ENCODE data around the gene ZDHHC14. TPM values are rescaled to one million over a fixed set of nuclear protein-coding genes. Genes with fewer than 3 reads are reported as not detected.
A peak's percentile ranks its signal among the peaks of the same experiment; 100 is the strongest.

ZDHHC14 gene
- total RNA-seq, 1 donor, result 7.9 TPM

DNA sequence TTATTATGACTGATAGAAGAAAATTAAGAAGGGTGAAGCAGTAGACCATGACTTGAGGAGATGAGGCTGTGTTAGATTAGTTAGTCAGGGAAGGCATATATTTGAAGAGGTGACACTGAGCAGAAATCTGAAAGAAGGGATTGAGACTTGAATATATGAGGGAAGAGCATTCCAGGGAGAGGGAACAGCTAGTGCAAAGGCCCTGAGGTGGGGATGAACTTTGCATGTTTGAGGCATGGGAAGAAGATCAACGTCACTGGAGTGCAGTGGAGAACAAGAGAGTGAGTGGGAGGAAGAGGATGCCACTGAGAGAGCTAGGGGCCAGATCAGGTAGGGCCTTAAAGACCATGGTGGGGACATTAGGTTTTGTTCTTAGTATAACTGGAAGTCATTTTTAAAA, 119.0 kb downstream of the ZDHHC14 start:
- TF ChIP-seq, protein P1, sequence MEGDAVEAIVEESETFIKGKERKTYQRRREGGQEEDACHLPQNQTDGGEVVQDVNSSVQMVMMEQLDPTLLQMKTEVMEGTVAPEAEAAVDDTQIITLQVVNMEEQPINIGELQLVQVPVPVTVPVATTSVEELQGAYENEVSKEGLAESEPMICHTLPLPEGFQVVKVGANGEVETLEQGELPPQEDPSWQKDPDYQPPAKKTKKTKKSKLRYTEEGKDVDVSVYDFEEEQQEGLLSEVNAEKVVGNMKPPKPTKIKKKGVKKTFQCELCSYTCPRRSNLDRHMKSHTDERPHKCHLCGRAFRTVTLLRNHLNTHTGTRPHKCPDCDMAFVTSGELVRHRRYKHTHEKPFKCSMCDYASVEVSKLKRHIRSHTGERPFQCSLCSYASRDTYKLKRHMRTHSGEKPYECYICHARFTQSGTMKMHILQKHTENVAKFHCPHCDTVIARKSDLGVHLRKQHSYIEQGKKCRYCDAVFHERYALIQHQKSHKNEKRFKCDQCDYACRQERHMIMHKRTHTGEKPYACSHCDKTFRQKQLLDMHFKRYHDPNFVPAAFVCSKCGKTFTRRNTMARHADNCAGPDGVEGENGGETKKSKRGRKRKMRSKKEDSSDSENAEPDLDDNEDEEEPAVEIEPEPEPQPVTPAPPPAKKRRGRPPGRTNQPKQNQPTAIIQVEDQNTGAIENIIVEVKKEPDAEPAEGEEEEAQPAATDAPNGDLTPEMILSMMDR (IDR thresholded peaks at IDR 0.05; ENCODE audit: insufficient read depth, low read length), result no peak
- no peak overlapping the region for H3K4me3 ChIP-seq (ENCODE audit: low read depth, low read length)
- no peak for DNase-seq (ENCODE audit: low read depth)

DNA sequence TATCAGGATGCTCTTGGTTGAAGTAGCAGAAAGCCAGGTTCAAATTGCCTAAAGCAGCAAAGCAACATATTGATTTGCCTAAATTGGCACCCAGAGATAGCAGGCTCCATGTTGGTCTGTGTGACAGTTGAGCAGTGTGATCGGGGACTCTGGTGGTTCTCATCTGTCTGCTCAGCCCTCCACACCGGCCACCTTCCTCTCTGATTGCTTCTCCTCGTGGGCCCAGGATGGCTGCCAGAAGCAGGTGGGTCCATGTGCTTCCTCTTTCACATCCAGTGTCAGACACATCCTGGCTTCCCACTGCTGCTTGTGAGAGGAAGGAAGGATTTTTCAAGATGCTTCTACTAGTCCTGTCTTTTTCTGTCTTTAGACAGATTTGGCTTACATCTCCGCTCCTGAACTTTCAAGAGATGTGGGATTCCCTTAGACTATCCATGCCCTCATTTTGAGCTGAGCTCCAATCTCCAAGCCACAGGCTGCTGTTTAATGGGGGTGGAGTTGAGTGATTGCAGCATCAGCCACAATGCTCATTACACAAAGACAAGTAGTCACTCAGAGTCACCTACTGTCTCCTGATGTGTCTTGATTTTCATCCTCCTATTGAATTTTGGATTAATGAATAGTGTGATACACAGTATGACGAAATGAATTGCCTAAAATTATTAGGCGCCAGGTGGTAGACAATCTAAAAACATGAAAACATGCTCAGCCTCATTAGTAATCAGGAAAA, 122.2 kb downstream of the ZDHHC14 start:
- DNase-seq (ENCODE audit: low read depth), result no peak

DNA sequence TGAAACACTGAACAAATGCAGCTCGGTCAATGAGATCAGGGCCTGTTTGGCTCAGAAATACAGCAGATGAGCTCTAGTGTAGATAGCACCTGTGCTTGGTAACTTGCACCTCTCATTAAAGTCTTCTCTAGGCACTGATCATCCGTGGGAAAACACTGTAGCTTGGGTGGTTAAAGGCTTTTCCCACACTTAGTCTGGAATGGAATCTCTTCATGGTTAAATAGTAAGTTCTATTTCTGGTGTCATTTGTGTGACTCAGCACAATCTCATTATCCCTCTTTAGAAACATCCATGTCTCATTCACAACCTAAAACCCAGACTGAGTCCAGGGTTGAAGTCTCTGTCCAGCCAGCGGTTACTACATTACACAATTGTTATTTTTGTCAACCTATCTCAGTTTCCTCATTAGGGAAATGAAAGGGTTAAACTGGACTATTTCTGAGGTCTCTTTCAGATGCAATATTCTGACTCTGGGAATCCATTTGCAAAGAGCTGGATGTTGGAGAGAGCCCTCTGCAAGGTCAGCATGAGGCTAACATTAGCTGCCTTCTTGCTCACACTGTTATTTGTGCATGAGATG, 125.0 kb downstream of the ZDHHC14 start:
- no peak overlapping the region for H3K4me3 ChIP-seq (ENCODE audit: low read depth, low read length)
- no peak for DNase-seq (ENCODE audit: low read depth)
- TF ChIP-seq, protein P1 (IDR thresholded peaks at IDR 0.05; ENCODE audit: insufficient read depth, low read length), result no peak

More for the DNA sequence above, 122.2 kb downstream of the ZDHHC14 start:
- TF ChIP-seq, protein P1 (IDR thresholded peaks at IDR 0.05; ENCODE audit: insufficient read depth, low read length), result no peak
- H3K4me3 ChIP-seq (ENCODE audit: low read depth, low read length), result no peak overlapping the region

DNA sequence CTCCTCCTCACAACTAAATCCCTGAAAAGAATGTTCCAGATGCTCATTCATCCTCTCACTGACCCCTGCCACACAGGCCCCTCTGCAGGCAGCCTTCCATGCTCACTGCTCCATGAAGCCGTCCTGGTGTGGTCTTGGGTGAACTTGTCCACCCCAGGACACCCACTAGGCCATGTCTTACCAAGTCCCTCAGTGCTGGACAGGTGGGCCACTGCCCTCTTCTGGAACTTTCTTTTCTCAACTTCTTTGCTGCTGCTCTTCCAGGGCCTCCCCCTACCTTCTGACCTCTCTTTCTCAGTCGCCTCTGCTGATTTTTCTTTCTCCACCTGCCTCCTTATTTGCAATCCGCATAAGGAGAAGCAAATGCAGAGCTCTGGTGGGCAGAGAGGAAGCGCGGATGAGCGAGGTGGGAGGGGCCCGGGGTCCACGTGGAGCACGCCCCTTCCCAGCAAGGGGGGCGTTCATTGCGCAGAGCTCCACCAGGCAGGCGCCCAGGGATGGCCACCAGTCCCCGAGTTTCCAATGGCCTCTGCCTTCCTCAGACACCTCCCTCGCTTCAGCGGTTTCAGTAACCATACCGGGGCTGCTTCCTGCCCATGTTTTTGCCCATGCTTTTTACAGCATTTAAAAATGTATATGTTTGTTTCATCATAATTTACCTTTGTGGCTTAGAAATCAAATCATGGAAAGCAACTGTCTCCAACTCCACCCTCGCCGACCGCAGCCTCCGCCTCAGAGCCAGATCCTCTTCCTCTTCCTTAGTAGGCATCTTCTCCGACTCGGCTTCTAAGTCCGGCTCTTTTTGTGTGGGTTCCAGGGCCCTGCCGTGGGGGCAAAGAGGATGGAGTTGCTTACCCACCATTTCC, 129.6 kb downstream of the ZDHHC14 start:
- DNase-seq (ENCODE audit: low read depth), result no peak
- TF ChIP-seq, protein P1 (IDR thresholded peaks at IDR 0.05; ENCODE audit: insufficient read depth, low read length), result no peak

DNA sequence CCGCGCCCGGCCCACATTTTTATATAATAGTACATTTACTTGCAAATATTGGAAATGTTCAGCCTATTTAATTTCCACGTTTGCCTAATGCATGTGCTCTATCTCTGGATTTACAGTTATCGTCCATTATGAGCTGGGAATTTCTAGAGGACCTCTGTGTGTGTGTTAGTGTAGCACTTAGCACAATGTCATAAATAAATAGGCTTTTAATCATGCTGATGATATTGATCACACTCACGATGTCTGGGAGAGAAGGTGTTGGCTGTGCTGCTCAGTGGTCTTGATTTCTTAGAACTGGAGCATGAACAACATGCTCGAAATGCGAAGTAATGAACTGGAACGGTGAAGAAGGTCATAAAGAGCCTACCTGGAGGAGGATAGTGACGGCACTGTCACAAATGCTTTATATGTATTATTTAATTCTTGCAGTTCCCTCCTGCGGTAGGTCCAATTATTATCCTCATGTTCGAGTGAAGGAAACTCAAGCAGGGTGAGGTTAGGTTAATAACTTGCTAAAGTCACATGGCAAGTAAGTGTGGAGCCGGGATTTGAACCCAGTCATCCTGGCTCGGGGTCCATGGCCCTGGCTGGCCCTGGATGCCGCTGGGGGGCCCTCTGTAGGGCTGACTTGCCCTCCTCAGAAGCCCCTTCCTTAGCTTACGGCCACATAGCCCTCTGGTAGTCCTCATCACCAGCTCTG, 130.8 kb downstream of the ZDHHC14 start:
- TF ChIP-seq, protein P1 (IDR thresholded peaks at IDR 0.05; ENCODE audit: insufficient read depth, low read length), result no peak
- DNase-seq (ENCODE audit: low read depth), result no peak
- H3K4me3 ChIP-seq (ENCODE audit: low read depth, low read length), result no peak overlapping the region

More for the DNA sequence above, 129.6 kb downstream of the ZDHHC14 start:
- H3K4me3 ChIP-seq (ENCODE audit: low read depth, low read length), result no peak overlapping the region

DNA sequence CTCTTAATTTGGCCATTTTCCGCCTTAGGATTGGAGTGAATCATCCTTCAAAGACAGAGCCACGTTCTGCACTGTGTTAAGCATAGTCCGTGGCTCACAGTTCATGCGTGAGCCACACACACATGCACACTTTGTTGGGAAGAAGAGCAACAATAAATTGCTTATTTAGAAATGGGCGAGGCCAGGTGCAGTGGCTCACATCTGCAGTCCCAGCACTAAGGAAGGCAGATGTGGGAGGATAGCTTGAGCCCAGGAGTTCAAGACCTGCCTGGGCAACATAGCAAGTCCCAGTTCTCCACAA, 131.3 kb downstream of the ZDHHC14 start:
- TF ChIP-seq, protein P1 (IDR thresholded peaks at IDR 0.05; ENCODE audit: insufficient read depth, low read length), result no peak
- peak; percentile 25 for DNase-seq (ENCODE audit: low read depth)
- no peak overlapping the region for H3K4me3 ChIP-seq (ENCODE audit: low read depth, low read length)
